Hypothalamus (tissue), 51 donors: Measurements from ENCODE around the gene ZNF600.
"Not testable (repeated sequence)": the region's sequence is repeated elsewhere in the genome, so short reads cannot be mapped to it uniquely, and the experiment has no call there.

Source experiments
- DNase-seq, 51 donors: peaks; one replicate each; lab custom pipeline; 2025; lab: John Stamatoyannopoulos, UW

ZNF600 gene

DNA sequence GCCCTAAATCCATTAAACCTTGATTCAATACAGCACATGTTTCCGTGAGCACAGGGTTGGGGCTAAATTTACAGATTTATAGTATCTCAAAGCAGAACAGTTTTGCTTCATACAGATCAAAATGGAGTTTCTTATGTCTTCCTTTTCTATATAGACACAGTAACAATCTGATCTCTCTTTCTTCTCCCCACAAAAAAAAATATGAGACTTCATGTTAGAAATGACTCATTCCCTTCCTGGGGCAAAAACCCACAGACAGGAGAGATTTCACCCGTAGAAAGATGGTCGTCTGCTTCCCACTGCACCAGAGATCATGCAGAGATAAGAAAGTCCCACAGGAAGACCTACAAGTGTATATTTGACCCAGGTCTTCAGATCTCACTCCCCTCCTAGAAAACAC lies 44.1 kb downstream of the ZNF600 start:
- DNase-seq: no peak

- DNase-seq: no peak
Observed at GRCh38 chr19:52741951-52742485, 44.6 kb downstream of the ZNF600 start.

DNA sequence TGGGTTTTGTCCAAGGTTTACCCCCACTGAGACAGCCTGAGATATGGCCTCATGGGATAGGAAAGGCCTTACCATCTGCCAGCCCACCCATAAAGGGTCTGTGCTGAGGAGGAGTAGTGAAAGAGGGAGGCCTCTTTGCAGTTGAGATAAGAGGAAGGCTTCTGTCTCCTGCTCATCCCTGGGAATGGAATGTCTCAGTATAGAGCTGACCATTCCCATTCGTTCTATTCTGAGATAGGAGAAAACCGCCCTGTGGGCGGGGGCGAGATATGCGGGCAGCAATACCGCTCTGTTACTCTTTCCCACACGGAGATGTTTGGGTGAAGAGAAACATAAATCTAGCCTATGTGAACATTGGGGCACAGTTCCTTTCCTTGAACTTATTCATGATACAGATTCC lies 45.2 kb downstream of the ZNF600 start:
- not testable (repeated sequence) for DNase-seq

- DNase-seq: no peak
Observed at GRCh38 chr19:52739576-52739975, 47.0 kb downstream of the ZNF600 start.

- peak in 24 of 51 donors; percentile 1 to 45 (median 12) for DNase-seq
Observed at GRCh38 chr19:52735734-52736133, 50.9 kb downstream of the ZNF600 start.

- DNase-seq: peak; percentile 37 to 98 (median 93)
Observed at GRCh38 chr19:52734893-52735661, 51.5 kb downstream of the ZNF600 start, which contains the start of gene ZNF611. Gene ZNF611, minus strand, starts transcription at chr19:52735044. Its CDS starts 19,150 bp downstream, at chr19:52715894.

GRCh38 chr19:52734331-52734892 lies 52.2 kb downstream of the ZNF600 start:
- peak in 21 of 51 donors; percentile 6 to 62 (median 35) for DNase-seq

GRCh38 chr19:52726051-52726450 lies 60.5 kb downstream of the ZNF600 start:
- not testable (repeated sequence) for DNase-seq

DNA sequence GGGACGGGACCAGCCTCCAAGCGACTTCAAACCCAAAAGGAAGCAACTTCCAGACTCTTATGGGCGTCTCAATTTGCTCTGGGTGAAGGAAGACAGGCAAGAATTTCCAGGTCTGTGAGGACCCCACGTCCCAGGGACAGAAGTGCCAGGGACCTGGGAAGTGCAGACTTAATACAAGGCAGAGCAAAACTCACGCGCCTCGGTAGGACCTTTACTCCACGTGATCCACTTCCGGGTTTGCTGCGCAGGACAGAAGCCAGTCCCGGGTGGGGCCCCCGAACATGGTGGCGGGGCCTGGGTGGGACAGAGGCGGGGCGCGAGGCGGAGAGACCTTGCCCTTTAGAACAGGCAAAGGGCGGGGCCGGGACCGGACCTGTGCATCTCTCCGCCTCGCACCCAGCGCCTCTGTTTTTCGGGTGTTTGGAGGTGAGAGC lies 61.0 kb downstream of the ZNF600 start:
- no peak for DNase-seq

DNA sequence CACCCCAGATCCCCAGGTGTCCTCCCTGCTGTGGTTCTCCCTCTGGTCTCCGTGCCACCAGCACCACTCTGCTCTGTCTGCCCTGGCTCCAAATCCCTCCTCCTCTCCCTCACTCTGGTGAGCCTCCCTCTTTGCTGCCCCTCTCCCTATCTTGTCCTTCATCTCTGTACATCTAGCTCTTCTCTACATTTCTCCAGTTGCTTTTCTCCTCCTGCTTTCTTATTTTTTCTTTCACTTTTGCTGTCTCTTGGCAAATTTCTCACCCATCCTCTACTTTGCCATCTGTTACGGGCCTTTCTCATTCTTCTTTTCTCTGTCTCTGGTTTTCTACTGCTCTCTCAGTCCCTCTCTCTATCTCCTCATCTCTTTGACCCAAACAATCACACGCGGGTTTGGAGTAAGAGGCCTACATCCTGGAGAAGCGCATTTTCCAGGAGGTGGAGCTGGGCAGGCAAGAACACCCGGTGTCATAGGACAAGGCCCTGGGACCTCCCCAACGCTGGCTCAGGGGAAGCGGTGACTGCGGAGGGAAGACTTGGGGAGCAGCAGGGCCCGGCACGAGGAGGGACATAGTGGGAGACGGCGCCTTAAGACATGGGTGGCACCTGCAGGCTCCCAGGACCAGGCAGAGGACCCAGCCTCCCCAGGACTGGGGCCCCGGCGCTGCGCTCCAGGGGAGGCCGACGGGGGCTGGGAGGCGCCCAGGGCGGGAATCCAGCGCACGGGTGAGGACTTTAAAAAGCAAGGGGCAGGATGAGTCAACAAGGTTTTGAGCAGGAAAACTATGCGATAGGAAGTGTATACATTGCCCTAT lies 61.7 kb downstream of the ZNF600 start:
- DNase-seq: no peak

DNA sequence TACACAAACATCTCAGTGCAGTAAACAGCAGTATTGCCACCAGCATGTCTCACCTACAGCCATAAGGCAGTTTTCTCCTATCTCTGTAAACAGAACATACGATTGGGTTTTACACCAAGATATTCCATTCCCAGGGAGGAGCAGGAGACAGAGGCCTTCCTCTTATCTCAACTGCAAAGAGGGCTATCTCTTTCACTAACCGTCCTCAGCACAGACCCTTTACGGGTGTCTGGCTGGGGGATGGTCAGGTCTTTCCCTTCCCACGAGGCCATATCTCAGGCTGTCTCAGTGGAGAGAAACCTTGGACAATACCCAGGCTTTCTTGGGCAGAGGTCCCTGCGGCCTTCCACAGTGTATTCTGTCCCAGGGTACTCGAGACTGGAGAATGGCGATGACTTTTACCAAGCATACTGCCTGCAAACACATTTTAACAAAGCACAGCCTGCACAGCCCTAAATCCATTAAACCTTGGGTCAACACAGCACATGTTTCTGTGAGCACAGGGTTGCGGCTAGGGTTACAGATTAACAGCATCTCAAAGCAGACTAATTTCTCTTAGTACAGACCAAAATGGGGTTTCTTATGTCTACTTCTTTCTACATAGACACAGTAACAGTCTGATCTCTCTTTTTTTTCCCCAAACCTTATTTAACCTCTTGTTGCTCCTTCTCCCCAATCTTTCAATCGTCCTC lies 62.5 kb downstream of the ZNF600 start:
- not testable (repeated sequence) for DNase-seq

- DNase-seq: no peak
Observed at GRCh38 chr19:52722062-52723003, 64.3 kb downstream of the ZNF600 start.

DNA sequence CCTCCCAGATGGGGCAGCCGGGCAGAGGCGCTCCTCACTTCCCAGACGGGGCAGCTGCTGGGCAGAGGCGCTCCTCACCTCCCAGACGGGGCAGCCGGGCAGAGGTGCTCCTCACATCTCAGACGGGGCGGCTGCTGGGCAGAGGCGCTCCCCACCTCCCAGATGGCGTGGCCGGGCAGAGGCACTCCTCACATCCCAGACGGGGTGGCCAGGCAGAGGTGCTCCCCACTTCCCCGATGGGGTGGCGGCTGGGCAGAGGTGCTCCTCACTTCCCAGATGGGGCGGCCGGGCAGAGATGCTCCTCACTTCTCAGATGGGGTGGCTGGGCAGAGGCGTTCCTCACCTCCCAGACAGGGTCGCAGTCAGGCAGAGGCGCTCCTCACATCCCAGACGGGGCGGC lies 66.0 kb downstream of the ZNF600 start:
- not testable (repeated sequence) for DNase-seq

DNA sequence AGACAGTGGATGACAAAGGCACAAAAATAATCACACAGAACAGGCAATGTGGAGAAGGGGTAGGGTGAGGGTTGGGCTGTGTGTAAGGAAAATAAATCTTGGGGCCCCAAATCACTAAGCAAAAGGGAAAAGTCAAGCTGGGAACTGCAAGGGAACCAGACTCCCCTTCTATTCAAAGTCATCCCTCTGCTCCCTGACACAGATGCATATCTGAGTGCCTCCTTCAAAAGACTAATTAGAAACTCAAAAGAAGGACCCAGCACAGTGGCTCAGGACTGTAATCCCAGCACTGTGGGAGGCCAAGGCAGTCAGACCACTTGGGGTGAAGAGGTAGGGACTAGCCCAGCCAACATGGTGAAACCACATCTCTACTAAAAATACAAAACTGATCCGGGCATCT lies 70.1 kb downstream of the ZNF600 start:
- DNase-seq: no peak

DNA sequence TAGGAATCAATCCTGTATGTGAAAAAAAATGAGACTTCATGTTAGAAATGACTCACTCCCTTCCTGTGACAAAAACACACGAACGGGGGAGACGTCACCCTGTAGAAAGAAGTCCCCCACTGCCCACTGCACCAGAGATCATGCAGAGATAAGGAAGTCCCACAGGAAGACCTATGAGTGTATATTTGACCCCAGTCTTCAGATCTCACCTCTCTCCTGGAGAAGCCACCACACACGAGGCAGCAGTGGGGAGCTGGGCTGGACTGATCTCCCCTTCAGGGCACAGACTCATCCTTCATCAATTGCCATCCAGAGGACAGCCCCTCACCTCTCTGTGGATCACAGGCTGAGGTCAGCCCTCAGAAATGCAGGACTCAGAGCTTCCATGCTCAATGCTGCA lies 70.7 kb downstream of the ZNF600 start:
- DNase-seq: not testable (repeated sequence)

GRCh38 chr19:52715330-52715729 lies 71.3 kb downstream of the ZNF600 start:
- DNase-seq: not testable (repeated sequence)
